NCI-H2107 treated with DMSO at 0.1 percent for 48 hours (cell line): Measurements from ENCODE around the gene GALNT17.
A peak's percentile ranks its signal among the peaks of the same experiment; 100 is the strongest.

Source experiments
- DNase-seq: peaks from one replicate; lab custom pipeline; 2025; ENCODE audit not compliant: unreplicated experiment; lab: John Stamatoyannopoulos, UW

Gene GALNT17

GRCh38 chr7:71444130-71444529 is 312.2 kb downstream of the GALNT17 start:
- DNase-seq = no peak

- no peak for DNase-seq
Observed at GRCh38 chr7:71453630-71454029, 321.7 kb downstream of the GALNT17 start.

- DNase-seq = no peak
Observed at GRCh38 chr7:71454981-71455380, 323.0 kb downstream of the GALNT17 start.

GRCh38 chr7:71457021-71457420 is 325.1 kb downstream of the GALNT17 start:
- DNase-seq = no peak

- no peak for DNase-seq
Observed at GRCh38 chr7:71457846-71458590, 326.1 kb downstream of the GALNT17 start.

- DNase-seq = no peak
Observed at GRCh38 chr7:71459132-71459531, 327.2 kb downstream of the GALNT17 start.

- no peak for DNase-seq
Observed at GRCh38 chr7:71461572-71461971, 329.6 kb downstream of the GALNT17 start.

- DNase-seq = no peak
Observed at GRCh38 chr7:71465741-71466189, 333.8 kb downstream of the GALNT17 start.

GRCh38 chr7:71466448-71467145 is 334.7 kb downstream of the GALNT17 start:
- no peak for DNase-seq

- no peak for DNase-seq
Observed at GRCh38 chr7:71470326-71470725, 338.4 kb downstream of the GALNT17 start.

- DNase-seq = no peak
Observed at GRCh38 chr7:71470830-71471229, 338.9 kb downstream of the GALNT17 start.

GRCh38 chr7:71472962-71473361 is 341.0 kb downstream of the GALNT17 start:
- DNase-seq = no peak

GRCh38 chr7:71473366-71473967 is 341.5 kb downstream of the GALNT17 start:
- no peak for DNase-seq

GRCh38 chr7:71477441-71477840 is 345.5 kb downstream of the GALNT17 start:
- DNase-seq = no peak

- no peak for DNase-seq
Observed at GRCh38 chr7:71479231-71479630, 347.3 kb downstream of the GALNT17 start.

- no peak for DNase-seq
Observed at GRCh38 chr7:71480791-71481190, 348.8 kb downstream of the GALNT17 start.

GRCh38 chr7:71482284-71482683 is 350.3 kb downstream of the GALNT17 start:
- peak; percentile 95 for DNase-seq

- DNase-seq = no peak
Observed at GRCh38 chr7:71484380-71484779, 352.4 kb downstream of the GALNT17 start.

GRCh38 chr7:71485586-71485985 is 353.6 kb downstream of the GALNT17 start:
- DNase-seq = no peak

GRCh38 chr7:71486414-71486813 is 354.5 kb downstream of the GALNT17 start:
- no peak for DNase-seq

- DNase-seq = no peak
Observed at GRCh38 chr7:71486856-71487628, 355.1 kb downstream of the GALNT17 start.
